GM21786 (cell line): Measurements from ENCODE around the gene SGTA.
A peak's percentile ranks its signal among the peaks of the same experiment; 100 is the strongest.

Experiments used
- ATAC-seq: cut with Tn5 transposase; IDR thresholded peaks from one replicate; pipeline ENCODE4 v1.9.1; 2021; ENCODE audit not compliant: unreplicated experiment

SGTA gene

DNA sequence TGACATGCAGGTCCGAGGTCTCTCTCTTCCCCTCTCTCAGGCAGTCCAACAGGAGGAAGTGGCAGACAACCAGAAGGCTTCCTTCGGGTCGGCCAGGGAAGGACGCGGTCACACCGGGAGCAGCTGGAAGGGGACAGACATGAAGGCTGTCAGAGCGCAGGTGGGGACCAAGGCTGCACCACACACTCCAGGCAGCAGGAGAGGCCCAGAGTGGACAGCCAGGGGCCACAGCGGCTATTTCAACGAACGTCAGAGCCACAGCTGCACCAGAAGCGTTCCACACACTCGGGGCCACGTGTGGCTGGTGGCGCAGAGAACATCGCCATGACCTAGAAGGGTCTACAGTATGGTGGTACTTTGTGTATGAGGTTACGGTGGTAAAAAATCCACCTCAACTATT is 27.3 kb downstream of the SGTA start:
- no peak for ATAC-seq

GRCh38 chr19:2755448-2755705 is 27.7 kb downstream of the SGTA start:
- ATAC-seq: no peak

DNA sequence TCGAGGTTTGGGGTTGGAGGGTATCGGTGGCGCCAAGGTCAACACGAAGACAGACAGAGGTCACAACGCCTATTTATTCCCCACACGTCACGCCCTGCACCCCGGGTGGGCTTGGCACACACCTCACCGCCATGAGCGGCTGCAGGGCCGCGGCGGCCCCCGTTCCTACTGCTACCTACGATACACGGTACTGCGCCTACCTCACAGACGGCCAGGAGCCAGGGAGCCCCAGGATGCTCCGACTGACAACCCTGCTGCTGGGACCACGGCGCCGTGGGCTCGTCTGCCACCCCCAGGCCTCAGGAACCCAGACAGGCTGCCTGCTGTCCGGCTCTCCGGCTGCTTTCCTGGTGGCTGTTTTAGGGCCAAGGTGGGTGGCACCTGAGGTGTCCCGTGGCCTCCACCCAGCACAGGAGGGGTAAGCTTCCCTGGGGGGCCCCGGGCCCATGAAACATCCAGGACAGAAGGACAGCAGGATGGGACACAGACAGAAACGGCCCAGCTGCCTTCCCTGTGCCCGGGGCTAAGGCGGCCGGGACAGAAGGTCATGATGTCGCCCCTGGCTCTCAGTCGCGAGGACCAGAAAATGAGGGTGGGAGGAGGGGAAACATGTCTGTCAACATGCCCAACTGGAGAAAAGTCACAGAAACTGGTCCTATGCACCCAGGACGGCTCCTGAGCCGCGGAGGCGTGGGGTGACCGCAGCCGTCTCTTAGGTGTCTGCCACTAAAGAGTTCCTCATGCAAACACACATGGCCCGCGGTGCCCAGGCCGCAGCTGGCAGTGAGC is 28.2 kb downstream of the SGTA start:
- ATAC-seq: no peak

DNA sequence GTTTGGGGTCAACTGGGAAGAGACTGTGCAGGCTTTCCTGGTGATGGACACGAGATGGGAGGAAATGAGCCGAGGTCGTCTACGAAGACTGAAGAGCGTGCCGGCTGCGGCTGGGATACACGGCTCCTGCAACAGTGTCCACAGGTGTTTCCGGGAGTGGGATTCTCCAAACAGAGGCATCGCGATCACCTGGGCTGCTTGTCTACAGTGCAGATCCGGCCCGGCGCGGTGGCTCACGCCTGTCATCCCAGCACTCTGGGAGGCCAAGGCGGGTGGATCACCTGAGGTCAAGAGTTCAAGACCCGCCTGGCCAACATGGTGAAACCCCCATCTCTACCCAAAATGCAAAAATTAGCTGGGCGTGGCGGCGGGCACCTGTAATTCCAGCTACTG is 31.6 kb downstream of the SGTA start:
- ATAC-seq: no peak

DNA sequence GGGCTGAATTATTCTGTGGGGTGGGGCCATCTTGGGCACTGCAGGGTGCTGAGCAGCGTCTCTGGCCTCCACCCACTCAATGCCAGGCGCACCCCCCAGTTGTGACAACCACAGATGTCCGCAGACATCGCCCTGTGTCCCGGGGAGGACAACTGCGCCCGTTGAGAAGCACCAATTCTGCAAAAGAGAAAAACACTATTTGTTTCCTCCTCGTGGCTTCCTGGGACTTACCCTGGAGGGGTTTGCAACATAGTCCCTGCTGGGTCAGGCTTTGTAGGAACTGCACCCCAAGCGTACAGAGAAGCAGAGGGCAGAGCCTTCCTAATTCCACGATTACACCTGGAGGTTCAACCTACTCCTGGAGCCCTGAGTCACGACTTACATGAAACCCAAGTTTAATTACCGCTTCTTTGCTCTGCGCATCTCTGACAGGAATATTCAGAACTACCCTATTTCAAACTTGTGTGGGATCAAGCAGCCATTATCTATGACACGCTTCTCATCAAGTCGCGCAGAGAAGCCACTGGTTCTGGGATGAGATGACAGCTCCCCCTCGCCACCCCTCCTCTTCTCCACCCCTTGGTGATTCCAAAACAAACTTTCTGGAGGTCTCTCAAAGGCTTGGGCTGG is 32.1 kb downstream of the SGTA start:
- no peak for ATAC-seq

GRCh38 chr19:2747349-2747748 is 35.7 kb downstream of the SGTA start:
- no peak for ATAC-seq

DNA sequence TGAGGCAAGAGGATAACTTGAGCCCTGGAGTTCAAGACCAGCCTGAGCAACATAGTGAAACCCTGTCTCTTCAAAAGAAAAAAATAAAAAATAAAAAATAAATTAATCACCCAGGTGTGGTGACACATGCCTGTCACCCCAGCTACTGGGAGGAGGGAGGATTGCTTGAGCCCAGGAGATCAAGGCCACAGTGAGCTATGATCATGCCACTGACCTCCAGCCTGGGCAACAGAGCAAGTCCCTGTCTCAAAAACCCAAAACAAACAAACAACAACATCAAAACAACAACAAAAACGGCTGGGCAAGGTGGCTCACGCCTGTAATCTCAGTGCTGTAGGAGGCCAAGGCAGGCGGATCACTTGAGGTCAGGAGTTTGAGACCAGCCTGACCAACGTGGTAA is 39.0 kb downstream of the SGTA start:
- no peak for ATAC-seq

DNA sequence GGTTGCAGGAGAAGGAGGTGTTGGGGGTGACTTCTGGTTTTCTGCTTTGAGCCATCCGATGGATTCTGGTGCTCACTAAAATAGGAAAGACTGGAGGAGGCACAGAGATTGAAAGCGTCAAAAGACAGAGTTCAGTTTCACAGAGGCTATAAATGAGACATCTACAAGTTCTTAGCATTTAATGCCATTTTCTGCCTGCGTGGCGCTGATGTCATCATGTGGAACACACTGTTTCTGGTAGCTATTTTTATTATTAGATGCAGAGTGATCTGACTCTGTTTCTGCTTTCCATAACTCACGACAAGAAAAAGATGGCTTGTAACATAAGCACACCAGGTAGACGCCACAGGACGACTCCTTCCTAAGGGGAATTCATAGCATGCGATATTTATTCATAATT is 40.0 kb downstream of the SGTA start:
- ATAC-seq: no peak

DNA sequence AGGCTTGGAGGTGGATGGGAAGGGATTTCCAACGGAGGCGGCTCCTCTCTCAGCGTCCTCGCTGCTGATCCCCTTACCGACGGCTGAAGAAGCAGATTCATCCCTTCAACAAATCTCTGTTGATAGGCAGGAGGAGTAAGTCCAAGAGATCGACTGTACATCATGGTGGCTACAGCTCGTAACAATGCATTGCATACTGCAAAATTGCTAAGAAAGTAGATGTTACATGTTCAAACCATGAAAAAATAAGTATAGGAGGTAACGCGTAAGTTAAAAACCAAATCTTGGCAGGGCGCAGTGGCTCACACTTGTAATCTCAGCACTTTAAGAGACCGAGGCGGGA is 42.8 kb downstream of the SGTA start:
- ATAC-seq: no peak

GRCh38 chr19:2739602-2740313 is 43.3 kb downstream of the SGTA start, which contains the start of gene SLC39A3:
Gene SLC39A3, minus strand, starts transcription at chr19:2740017. Its CDS starts 2,760 bp downstream, at chr19:2737257.
- peak; percentile 86 for ATAC-seq

GRCh38 chr19:2736550-2737190 is 46.4 kb downstream of the SGTA start:
- ATAC-seq: no peak

GRCh38 chr19:2735374-2735773 is 47.7 kb downstream of the SGTA start:
- ATAC-seq: no peak

DNA sequence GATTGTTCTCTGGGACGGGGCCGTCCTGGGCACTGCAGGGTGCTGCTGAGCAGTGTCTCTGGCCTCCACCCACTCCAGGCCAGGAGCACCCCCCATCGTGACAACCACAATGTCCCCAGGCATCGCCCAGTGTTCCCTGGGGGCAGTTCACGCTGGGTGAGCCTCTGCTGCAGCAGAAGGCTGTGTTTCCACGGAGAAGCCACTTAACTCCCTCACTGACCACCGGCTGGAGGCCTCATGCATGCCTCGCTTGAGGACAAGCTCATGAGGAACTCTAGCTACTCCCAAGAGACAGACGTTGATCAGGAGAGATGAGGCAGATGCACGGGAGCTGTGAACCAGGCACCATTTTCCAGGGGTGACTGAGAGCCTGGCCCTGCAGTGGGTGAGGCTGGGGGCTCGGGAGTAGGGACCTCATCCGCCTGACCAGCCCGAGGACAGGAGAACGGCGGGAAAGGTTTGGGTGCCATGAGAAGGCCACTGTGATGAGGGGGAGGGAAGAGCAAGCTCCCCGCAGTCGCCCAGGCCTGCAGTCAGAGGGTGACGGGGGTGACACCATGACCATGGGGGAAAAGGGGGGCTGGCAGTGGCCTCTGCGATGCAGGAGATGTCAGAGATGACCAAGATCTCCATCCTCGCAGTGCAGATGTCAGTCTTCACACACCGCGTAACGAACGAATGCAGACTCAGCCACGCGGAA is 48.3 kb downstream of the SGTA start:
- ATAC-seq: no peak

GRCh38 chr19:2733930-2734588 is 49.0 kb downstream of the SGTA start:
- no peak for ATAC-seq

- ATAC-seq: no peak
These were observed 50.2 kb downstream of the SGTA start for GRCh38 chr19:2732883-2733282.

- ATAC-seq: no peak
These were observed 50.8 kb downstream of the SGTA start for GRCh38 chr19:2732157-2732725.

GRCh38 chr19:2731181-2731995 is 51.7 kb downstream of the SGTA start:
- no peak for ATAC-seq

DNA sequence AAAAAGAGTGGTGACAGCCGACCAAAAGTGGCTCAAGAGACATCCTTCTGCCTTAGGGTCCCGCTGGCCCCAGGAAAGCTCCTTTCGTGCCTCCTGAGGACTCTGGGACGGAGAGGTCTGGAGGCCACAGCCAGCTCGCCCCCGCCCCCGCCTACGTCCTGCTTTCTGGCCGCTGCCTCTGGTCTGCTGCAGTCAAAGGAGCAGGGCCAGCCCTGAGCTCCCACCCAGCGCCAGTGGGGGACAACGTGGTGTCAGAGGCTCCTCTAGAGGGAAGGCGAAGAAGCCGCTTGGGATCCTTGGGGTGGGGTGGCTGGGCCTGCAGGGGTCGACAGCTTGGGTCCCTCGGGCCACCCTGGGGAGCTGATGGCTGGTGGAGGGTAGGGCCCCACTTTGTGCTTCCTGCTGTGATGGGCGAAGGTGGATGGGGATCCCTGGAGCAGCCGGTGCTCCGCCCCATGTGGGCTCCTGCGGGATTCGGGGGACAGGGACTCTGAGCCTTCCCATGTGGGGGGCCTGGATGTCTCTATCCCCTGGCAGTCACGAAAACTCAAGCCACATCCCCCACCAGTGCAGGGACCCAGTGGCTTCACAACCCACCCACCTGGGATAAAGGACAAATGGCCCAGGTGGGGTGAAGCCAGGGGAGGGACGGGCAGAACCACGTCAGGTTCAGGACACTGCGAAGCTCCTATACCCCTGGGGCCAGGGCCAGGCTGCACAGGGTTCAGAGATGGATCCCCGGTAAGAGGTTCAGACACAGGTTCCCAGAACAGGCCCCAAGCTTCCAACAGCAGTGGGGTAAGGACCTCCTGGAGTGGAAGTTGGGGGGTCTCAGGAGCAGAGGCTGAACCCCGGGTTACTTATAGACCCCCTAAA is 52.9 kb downstream of the SGTA start:
- no peak for ATAC-seq
